ENCODE data around the gene FGD2.
A peak's percentile ranks its signal among the peaks of the same experiment; 100 is the strongest.

The FGD2 gene, protein sequence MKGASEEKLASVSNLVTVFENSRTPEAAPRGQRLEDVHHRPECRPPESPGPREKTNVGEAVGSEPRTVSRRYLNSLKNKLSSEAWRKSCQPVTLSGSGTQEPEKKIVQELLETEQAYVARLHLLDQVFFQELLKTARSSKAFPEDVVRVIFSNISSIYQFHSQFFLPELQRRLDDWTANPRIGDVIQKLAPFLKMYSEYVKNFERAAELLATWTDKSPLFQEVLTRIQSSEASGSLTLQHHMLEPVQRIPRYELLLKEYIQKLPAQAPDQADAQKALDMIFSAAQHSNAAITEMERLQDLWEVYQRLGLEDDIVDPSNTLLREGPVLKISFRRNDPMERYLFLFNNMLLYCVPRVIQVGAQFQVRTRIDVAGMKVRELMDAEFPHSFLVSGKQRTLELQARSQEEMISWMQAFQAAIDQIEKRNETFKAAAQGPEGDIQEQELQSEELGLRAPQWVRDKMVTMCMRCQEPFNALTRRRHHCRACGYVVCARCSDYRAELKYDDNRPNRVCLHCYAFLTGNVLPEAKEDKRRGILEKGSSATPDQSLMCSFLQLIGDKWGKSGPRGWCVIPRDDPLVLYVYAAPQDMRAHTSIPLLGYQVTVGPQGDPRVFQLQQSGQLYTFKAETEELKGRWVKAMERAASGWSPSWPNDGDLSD

DNA sequence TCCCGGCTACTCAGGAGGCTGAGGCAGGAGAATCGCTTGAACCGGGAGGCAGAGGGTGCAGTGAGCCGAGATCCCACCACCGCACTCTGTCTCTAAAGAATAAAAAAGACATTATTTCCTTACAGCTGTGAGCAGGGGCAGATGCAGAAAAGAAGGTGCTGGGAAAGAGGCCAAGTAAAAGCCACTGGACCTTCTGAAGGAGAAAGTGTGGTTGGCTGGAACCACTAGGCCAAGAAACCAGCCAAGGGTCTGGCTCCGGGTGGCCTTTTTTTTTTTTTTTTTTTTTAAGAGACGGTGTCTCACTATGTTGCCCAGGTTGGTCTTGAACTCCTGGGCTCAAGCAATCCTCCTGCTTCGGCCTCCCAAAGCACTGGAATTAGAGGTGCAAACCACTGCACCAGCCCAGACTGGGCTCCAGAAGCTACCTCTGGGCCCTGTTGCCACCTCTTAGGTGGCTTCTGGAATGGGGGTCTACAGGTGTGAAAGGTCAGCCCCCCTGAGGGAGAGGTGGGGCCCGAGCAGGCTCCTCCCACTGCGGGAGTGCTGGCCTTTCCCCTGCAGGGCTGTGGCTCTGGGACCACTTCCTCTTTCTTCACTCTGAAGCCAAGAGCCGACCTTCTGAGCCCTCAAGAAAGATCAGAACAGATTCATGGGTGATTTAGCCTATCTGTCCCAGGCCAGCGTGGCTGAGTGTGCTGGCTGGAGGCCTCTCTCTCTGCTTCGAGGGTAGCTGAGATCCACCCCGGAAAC, at the start of gene FGD2:
TSS of gene FGD2 (plus strand) at position 595 of the 750 bp plus-strand sequence. CDS start 163 bp downstream, outside the sequence.
- no peak for TF ChIP-seq POLR2A (IDR thresholded peaks at IDR 0.05; ENCODE audit: low read depth, low read length)
- FAIRE-seq (no peak), DNase-seq (ENCODE audit: insufficient read length, low spot score) (no peak)

DNA sequence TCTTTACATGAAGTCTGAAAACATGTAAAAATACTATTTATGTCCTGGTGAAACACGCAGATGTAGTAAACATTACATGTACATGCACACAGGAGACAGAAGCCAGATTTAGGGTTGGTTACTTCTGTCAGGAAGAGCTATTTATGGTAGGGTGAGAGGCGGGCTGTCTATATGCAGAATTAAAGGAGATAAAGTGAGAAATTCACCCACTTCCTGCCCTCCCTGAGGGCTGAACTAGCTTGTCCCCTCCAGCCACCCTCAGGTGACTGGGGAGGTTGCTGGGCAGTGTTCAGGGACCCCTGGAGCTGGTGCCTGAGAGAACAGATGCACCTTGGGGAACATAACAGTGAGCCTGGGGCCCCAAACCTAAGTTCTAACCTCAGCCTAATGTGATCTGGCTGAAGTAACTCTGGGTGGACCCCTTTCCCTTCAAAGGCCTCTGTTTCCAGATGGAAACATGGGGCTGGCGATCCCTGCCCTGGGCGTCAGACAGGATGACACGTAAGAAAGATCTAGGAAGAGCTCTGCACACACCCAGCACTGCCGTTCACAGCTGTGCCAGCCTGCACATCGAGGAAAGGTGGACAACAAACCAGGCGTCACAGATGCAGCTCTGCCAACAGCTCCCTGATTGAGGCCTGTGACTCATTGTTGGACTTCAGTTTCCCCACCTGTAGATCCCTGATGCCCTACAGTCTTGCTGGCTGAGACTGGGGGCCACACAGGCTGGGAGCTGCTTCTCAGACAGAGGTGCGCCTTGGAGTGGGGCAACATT, 49.6 kb upstream of the FGD2 start:
- no peak for TF ChIP-seq POLR2A (IDR thresholded peaks at IDR 0.05; ENCODE audit: low read depth, low read length)
- FAIRE-seq: peak; percentile 36
- peak; percentile 68 for DNase-seq (ENCODE audit: insufficient read length, low spot score)

DNA sequence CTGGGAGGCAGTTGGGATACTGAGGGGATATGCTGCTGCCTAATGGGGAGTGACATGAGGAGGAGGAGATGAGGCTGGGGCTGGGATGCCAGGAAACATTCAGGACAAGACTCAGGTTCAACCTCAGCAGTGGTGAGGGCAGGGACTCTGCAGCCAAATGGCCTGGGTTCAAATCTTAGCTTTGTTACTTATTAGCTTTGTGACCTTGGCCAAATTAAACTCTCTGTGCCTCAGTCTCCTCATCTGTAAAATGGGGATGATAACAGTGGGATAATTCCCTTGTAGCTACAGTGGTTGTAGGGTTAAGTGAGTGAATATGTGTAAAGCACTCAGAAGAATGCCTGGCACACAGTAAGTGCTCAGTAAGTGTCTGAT, 49.0 kb upstream of the FGD2 start:
- DNase-seq (ENCODE audit: insufficient read length, low spot score): no peak
- no peak for TF ChIP-seq POLR2A (IDR thresholded peaks at IDR 0.05; ENCODE audit: low read depth, low read length)
- FAIRE-seq: no peak

DNA sequence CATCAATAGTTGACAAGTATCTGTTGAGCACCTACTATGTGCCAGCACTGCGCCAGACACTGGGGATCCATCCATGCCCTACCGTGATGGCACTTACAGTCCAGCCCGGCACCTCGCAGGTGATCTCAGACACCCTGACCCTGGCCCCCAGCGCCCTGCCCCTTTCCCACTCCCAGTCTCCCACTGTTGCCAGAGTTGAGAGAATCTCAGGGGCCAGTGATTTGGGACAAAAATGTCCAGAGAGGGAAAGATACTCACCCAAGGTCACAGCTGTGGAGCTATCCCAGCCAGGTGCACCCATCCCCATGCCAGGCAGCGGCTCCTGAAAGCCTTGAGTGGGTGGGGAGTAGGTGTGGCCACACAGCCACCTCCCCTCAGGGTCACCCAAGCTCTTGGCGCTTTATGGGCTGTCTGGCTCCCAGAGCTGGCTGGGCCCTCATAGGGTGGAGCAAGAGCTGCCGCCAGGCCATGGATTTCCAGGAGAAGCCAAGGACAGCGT, 47.6 kb upstream of the FGD2 start:
- DNase-seq (ENCODE audit: insufficient read length, low spot score) (no peak), FAIRE-seq (no peak)

DNA sequence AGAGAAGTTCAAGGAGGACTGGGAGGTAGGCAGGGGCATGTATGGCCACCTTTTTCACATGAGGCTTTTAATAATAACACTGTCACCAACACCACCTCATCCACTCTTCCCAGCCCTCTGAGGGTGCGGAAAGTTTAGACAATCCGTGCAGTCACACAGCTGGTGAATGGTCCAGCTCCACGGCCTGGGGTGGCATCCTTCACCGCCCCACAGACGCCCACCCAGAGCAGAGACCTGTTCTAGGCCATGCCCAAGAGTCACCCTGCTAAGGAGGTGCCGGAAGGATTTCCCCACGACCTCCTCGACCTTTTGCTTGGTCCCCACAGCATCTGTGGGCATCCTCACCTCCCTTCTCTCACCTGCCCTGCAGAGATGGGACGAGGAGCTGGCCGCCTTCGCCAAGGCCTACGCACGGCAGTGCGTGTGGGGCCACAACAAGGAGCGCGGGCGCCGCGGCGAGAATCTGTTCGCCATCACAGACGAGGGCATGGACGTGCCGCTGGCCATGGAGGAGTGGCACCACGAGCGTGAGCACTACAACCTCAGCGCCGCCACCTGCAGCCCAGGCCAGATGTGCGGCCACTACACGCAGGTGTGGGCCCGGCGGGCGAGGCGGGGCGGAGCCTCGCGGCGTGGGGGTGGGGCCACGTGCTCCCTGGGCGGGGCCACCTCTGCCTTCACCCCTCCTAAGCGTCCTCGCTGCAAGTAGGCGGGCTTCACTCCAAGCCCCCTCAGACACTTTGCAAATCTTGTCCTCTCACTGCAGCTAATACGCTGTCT, 46.5 kb upstream of the FGD2 start:
- TF ChIP-seq POLR2A (IDR thresholded peaks at IDR 0.05; ENCODE audit: low read depth, low read length): no peak
- DNase-seq (ENCODE audit: insufficient read length, low spot score): no peak
- FAIRE-seq: no peak

More for the DNA sequence above, 47.6 kb upstream of the FGD2 start:
- no peak for TF ChIP-seq POLR2A (IDR thresholded peaks at IDR 0.05; ENCODE audit: low read depth, low read length)

DNA sequence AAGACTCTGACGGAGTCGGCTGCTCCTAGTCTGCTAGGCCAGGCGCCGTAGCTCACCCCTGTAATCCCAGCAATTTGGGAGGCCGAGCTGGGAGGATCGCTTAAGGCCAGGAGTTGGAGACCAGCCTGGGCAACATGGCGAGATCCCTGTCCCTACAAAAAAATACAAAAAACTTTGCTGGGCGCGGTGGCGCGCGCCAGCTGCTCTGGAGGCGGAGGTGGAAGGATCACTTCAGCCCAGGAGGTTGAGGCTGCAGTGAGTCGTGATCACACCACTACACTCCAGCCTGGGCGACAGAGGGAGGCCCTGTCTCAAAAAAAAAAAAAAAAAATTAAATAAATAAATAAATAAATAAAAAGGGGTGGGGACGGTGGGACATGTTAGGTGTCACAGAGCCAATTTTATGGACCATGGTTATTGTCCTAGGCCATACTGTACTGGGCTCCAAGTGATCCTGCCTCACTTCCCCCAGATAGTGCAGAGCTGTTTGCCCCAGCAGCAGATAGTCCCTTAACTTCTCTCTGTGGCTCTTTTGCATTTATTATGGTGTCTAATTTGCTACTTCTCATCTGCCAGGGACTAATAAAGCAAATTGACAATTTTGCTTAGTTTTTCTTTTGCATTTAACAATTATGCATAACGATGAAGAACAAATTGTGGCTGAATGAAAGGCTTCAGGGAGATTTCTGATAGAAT, 45.8 kb upstream of the FGD2 start:
- no peak for FAIRE-seq
- no peak for TF ChIP-seq POLR2A (IDR thresholded peaks at IDR 0.05; ENCODE audit: low read depth, low read length)
- no peak for DNase-seq (ENCODE audit: insufficient read length, low spot score)

DNA sequence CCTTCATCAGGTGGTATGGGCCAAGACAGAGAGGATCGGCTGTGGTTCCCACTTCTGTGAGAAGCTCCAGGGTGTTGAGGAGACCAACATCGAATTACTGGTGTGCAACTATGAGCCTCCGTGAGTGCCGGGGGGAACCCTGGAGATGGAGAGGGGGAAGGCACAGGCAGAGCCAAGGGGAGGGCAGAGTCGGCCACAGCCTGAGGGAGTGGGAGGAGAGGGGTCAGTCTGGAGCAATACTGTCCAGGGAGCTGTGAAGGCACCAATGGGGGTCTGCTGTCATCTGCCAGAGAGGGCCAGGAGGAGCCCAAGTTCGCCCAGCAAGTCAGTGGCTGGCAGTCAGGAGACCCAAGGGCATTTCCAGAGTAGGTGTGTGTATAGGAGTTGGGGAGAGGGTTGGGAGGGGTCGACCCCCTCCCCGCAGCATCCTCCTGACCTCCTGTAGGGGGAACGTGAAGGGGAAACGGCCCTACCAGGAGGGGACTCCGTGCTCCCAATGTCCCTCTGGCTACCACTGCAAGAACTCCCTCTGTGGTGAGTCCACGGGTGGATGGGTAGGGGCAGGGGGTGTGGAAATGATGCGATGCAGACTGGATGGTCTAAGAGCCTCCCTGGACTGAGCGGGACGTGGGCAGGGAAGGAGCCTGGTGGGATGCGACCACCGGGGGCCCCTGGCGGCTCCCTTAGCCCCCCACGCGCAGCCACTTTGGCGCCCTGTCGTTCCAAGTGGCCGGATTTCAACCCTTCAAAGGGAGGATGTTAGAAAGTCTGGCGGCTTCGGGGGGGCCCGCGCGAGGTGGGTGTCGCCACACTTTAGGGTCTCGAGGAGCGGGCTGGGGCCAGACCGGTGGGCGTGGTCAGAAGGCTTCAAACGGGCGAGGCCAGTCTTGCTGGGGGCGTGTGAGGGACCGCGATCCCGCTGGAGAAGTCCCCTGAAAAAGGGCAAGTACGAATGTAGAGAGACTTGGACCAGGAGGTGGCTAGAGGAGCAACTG, 43.7 kb upstream of the FGD2 start:
- FAIRE-seq (no peak), DNase-seq (ENCODE audit: insufficient read length, low spot score) (no peak)
- TF ChIP-seq POLR2A (IDR thresholded peaks at IDR 0.05; ENCODE audit: low read depth, low read length): no peak

DNA sequence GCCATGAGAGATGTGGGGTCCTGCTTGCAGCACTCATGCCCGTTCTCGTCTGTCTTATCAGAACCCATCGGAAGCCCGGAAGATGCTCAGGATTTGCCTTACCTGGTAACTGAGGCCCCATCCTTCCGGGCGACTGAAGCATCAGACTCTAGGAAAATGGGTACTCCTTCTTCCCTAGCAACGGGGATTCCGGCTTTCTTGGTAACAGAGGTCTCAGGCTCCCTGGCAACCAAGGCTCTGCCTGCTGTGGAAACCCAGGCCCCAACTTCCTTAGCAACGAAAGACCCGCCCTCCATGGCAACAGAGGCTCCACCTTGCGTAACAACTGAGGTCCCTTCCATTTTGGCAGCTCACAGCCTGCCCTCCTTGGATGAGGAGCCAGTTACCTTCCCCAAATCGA, 42.6 kb upstream of the FGD2 start:
- DNase-seq (ENCODE audit: insufficient read length, low spot score): peak; percentile 70
- no peak for FAIRE-seq

DNA sequence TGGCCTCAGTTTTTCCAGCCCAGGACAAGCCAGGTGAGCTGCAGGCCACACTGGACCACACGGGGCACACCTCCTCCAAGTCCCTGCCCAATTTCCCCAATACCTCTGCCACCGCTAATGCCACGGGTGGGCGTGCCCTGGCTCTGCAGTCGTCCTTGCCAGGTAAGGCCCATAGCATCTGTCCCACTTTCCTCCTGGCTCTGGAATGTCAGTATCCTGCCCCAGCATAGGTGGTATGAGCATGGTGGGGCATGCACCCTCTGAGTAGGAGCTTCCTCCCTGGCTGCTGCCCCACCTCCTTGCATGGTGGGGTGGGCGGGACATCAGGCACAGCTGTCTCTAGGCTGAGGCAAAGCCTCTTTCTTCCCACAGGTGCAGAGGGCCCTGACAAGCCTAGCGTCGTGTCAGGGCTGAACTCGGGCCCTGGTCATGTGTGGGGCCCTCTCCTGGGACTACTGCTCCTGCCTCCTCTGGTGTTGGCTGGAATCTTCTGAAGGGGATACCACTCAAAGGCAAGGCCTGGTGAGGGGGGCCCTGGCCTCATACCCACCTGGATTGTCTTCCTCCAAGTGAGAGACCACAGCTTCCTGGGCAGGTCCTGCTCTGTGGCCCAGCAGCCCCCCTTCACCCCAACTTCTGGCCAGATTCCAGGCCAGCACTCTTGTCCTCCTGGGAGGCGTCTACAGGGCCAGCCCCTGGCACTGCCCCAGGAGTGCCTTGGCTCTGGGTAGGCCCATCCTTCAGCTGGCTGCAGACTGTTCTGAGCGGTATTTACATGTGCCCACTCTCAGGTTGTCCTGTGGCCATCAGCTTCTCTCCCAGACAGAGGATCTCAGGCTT, 41.8 kb upstream of the FGD2 start:
- FAIRE-seq (no peak), DNase-seq (ENCODE audit: insufficient read length, low spot score) (no peak)
- no peak for TF ChIP-seq POLR2A (IDR thresholded peaks at IDR 0.05; ENCODE audit: low read depth, low read length)

More for the DNA sequence above, 42.6 kb upstream of the FGD2 start:
- TF ChIP-seq POLR2A (IDR thresholded peaks at IDR 0.05; ENCODE audit: low read depth, low read length): no peak

DNA sequence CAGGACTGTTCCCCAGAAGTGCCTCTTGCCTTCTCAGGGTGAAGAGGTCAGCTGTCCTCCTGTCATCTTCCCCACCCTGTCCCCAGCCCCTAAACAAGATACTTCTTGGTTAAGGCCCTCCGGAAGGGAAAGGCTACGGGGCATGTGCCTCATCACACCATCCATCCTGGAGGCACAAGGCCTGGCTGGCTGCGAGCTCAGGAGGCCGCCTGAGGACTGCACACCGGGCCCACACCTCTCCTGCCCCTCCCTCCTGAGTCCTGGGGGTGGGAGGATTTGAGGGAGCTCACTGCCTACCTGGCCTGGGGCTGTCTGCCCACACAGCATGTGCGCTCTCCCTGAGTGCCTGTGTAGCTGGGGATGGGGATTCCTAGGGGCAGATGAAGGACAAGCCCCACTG, 41.1 kb upstream of the FGD2 start:
- FAIRE-seq (no peak), DNase-seq (ENCODE audit: insufficient read length, low spot score) (no peak)
- no peak for TF ChIP-seq POLR2A (IDR thresholded peaks at IDR 0.05; ENCODE audit: low read depth, low read length)
